ENCODE measurements around the gene CDC42EP5.
"Not testable (repeated sequence)": the region's sequence is repeated elsewhere in the genome, so short reads cannot be mapped to it uniquely, and the experiment has no call there.

The CDC42EP5 gene

DNA sequence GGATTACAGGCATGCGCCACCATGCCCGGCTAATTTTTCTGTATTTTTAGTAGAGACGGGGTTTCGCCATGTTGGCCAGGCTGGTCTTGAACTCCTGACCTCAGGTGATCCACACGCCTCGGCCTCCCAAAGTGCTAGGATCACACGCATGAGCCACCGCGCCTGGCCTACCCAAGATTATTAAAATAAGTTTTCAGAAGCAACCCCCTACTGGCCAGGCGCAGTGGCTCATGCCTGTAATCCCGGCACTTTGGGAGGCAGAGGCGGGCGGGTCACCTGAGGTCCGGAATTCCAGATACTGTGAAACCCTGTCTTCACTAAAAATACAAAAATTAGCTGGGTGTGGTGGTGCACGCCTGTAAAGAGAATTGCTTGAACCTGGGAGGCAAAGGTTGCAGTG, 26.7 kb downstream of the CDC42EP5 start:
- not testable (repeated sequence) for DNase-seq

DNA sequence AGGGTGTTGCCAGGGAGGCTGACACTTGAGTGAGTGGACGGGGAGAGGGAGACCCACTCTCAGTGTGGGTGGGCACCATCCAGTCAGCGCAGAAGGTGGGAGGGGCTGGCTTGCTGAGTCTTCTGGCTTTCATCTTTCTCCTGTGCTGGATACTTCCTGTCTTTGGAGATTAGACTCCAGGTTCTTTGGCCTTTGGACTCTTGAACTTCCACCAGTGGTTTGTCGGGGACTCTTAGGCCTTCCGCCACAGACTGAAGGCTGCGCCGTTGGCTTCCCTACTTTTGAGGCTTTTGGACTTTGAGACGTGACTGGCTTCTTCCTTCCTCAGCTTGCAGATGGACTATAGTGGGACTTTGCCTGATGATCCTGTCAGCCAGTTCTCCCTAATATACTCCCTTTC, 28.4 kb downstream of the CDC42EP5 start:
- no peak for DNase-seq

DNA sequence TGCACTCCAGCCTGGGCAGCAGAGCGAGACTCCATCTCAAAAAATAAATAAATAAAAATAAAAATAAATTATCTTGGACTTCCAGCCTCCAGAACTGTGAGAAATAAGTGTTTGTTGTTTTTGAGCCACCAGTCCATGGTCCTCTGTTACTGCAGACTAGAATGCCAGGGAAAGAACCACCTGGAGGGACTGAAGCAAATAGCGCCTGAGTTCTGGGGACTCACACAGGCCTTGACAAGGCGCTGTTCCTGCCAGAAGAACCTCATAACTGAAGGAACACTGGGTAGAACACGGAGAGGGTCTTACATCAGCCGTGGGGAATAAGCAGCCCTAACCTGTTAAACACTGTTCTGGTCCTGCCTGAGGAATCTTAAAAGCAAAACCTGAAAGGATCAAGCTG, 32.5 kb downstream of the CDC42EP5 start:
- no peak for DNase-seq

DNA sequence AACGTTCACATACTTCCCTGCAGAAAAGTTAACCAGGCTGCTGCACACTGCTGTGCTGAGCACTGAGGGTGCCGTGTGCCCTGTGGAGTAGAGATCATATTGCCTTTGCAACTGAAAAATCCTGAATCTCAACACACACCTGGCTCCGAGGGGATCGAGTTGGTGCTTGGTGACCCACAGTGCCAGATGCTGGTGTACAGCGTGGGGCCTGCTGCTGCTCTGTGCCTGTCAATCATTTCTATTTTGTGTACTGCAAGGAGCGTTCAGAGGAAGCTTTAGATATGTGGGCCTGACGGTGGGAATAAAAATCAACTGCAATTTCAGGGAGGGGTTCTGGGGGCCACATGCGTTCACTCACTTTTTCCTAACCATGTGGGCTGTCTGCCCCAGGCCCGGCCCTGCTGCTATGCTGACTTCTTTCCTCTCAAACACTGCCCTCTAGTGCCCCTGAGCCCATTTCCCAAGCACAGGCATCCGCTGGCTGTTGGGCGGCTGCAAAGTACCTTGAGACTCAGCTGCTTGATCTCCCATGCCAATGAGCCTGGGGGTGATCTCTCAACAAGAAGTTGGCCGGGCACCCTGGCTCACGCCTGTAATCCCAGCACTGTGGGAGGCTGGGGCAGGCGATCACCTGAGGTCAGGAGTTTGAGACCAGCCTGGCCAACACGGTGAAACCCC, 33.8 kb downstream of the CDC42EP5 start:
- peak; percentile 21 for DNase-seq

DNA sequence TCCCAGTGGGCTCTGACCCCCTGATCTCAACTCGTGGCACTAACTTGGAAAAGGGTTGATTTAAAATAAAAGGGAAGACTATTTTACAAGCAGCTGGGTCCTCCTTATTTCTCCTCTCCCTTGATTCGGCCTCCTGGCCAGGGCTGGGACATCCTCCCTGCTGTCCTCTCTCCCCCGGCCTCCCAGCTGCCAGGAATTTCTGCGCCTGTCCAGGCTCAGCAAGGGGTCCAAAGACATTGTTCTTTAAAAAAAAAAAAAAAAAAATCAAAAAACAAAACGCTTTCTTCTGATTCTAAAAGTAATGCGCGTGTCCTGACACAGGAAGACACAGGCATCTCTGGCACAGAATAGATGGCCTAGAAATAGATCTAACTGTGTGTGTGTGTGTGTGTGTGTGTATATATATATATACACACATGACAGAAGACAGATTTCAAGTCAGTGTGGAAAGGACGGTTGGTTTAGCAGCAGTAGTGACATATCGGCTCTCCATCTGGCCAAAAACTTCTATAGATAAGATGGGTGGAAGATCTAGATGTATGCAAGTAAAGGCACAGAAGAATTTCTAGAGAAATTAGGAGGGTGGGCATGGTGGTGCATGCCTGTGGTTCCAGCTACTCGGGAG, 36.4 kb downstream of the CDC42EP5 start:
- no peak for DNase-seq

DNA sequence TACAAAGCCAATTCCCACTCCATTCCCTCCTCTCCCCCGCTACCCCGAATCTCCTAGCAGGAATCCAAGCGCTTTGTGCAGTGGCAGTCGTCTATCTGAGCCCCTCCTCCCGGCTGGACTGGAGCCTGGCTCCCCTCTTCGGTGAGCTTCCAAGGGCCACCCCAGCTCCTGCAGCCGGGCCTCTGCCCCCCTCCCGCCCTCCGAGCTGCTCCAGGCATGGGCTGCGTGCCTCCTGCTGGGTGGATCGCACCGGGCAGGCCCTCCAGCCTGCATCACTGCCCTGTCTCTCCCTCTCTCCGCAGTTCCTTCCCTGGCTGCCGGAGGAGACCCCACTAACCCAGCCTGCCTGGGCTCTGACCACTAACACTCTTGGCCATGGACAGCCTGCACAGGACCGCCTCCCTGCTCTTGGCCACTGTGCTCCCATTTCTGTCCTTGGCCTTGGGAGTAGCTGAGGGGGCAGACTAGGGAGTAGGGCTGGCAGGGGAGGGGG, 37.0 kb downstream of the CDC42EP5 start:
- DNase-seq, result no peak

DNA sequence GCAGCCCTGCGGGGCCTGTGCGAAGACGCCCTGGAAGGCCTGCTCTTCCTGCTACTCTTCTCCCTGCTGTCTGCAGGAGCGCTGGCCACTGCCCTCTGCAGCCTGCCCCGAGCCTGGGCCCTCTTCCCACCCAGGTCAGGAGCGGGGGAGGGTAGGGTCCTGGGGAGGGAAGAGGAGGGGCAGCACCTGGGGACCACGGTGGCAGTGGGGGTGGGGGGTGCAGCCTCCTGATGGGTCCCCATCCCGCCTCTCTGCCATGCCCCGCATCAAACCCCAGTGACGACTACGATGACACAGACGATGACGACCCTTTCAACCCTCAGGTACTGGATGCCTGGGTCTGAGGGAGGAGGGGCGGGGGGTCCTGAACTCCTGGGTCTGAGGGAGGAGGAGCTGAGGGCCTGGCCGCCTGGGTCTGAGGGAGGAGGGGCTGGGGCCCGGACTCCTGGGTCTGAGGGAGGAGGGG, 37.5 kb downstream of the CDC42EP5 start:
- no peak for DNase-seq

DNA sequence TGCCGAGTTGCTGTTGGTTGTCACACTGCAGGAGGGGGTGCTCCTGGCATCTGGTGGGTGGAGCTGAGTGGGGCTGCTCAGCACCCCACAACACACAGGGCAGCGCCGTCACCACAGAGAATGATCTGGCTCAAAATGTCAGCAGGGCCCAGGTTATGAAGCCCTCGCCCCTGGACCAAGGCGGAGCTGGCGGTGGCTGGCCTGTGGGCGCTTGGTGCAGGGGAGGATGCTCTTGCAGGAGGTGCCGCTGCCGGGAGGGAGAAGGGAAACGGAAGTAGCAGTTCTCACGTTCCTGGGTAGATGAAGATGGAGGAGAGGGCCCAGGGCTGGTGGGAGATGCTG, 38.3 kb downstream of the CDC42EP5 start:
- no peak for DNase-seq

DNA sequence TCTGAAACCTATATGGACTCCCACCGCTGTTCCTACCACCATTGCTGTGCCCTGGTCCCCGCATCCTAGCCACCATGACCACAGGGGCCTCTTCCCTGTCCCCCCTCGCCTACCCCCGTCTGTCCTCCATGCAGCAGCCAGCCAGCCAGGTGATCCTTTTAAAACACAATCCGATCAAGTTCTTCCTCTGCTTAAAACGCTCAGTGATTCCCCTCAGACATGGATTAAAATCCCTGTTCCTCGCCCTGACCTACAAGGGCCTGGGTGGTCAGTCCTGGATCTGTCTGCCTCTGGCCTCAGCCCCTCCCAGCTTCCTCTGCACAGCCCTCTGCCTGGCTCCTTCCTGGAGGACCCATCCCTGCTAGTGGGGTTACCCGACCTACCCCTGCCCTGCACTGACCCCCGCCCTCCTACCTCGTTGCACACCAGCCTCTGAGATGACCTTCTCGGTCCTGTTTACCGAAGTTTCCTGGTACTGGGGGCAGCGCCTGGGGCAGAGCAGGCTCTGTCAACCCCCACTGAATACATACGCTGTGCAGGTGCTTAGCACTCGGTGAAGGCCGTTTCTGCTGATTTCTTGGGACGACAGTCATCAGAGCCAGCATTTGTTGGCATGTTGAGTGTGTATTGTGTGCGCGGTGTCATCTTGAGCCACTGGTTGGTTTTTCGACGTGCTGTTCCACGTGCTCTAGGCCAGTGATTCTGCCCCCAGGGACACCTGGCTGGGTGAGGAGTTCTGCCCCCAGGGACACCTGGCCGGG, 38.8 kb downstream of the CDC42EP5 start:
- no peak for DNase-seq

DNA sequence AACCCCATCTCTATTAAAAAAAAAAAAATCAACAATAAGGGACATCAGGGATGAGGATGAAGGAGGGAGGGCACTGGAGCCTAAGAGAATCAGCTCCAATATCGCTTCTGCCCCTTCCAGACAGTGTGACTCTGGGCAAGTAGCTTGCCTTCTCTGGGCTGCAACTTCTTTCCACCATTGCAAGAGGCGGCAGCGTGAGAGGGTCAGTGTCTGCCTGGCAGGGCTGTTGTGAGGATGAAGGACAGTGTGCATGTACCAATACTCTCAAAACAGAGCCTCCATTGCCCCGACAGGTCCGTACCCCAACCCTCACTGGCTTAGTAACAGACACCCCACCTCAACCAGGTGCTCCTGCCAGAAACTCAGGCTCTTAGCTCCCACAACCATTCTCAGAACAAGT, 39.4 kb downstream of the CDC42EP5 start:
- DNase-seq, result no peak

DNA sequence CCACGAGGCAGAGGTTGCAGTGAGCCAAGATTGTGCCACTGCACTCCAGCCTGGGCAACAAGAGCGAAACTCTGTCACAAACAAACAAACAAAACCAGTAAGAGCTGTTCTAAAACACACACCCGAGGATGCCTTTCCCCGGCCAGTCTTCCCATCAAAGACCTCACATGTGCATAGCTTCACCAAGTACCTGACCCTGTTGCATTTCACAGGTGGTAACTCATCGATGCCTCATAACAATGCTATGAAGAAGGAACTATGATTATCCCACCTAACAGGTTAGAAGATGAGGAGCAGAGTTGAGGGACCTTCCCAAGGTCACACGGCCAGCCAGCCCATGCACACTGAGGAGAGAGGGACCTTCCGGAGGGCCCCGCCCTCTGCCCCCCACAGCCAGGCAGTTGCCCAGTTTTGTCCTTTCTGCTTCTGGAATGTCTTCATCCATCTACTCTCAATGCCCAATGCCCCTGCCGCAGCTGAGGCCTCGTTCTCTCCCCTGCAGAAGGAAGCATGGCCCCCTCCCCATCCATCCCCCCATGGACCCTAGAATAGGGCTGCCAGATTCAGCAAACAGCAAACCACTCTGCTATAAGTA, 40.9 kb downstream of the CDC42EP5 start:
- DNase-seq, result no peak

DNA sequence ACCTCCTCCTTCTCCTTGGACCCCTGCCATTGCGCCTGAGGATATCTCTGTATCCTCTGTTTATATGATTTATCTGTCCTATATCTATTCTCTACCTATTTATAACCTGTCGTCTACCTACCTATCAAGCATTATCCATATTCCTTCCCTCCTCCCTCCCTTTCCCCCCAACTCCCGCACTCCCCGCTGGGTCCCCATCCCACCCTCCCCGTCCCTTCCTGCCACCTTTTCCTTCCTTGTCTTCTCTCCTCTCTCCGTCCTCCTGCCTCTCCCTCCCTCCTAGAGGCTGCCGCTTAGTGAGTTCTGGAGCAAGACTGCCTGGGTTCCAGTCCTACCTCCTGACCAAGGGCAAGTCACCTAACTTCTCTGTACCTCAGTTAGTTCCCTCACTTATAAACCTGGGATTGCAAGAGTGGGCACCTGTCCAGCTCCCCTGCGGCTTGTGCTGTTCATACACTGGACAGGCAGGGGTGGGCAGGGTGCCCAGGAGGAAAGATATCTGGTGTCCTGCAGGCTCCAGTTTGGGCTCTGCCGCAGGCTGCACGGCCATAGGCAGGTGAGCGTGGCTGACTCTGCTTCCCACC, 41.7 kb downstream of the CDC42EP5 start:
- no peak for DNase-seq

DNA sequence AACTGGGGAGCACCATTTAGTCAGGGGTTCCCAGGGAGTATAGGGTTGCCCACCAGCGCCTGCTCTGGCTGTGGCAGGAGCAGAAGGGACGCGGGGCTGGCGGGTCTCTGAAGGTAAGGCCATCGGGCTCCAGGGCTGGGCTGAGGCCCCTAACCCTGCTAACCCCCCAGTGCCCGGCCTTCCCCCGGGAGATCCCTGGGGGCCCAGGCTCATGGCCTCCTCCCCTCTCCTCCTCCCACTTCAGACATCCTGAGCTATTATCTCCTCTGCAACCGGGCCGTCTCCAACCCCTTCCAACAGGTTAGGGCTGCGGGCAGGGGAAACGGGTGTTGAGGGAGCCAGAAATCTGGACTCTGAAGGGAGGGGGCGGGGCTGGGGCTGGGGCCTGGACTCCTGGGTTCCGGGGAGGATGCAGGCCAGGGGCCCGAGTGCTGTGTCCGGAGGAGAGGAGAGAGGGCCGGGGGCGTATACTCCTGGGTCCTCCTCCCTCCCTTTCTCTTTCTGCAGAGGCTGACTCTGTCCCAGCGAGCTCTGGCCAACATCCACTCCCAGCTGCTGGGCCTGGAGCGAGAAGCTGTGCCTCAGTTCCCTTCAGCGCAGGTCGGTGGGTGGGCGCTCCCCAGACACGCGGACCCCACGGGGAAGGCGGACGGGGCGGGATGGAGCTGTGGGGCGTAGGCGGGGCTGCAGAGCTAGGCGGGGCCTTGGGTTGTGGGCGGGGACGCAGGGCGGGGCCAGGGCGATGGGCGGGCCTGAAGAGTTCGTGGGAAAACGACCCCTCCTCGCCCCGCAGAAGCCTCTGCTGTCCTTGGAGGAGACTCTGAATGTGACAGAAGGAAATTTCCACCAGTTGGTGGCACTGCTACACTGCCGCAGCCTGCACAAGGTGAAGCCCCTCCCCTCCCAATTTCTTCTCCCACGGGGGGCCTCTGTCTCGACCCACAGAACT, 42.5 kb downstream of the CDC42EP5 start:
- DNase-seq, result peak; percentile 46

DNA sequence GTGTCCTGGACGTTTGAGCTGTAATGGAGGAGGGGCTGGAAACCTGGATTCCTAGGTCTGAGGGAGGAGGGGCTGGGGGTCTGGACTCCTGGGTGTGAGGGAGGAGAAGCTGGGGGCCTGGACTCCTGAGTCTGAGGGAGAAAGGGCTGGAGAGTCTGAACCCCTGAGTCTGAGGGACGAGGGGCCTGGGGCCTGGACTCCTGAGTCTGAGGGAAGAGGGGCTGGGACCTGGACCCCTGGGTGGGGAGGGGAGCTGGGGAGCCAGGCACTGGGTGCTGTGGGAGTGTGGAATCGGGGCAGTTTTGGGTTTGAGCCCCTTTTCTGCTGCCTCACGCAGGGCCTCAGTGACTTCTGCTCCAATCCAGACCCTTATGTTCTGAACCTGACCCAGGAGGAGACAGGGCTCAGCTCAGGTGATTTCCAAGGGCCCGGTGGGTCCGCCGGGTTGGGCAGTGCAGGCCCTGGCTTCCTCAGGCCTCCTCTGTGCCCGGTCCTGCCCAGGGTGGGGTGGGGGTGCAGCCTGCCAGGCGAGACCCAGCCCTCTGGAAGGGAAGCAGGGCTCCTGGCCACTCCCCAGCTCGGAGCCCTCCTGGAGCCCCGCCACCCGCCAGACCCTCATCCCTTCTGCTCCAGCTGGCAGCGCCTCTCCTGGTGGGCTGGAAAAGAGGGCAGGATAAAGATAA, 43.4 kb downstream of the CDC42EP5 start:
- no peak for DNase-seq

DNA sequence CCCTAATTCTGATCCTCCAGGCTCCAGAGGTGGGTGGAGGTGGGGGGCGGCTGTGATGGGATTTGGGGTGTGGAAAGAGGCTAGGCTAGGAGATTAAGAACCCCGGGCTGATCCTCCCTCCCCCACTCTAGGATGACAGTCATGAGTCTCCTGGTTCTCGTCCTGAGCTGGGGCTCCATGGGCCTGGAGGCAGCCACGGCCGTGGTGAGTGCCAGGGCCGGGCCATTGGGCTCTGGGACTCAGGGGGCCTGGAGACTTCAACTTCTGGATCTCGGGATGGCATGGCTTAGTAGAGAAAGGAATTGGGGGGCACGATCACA, 44.0 kb downstream of the CDC42EP5 start:
- DNase-seq, result no peak

DNA sequence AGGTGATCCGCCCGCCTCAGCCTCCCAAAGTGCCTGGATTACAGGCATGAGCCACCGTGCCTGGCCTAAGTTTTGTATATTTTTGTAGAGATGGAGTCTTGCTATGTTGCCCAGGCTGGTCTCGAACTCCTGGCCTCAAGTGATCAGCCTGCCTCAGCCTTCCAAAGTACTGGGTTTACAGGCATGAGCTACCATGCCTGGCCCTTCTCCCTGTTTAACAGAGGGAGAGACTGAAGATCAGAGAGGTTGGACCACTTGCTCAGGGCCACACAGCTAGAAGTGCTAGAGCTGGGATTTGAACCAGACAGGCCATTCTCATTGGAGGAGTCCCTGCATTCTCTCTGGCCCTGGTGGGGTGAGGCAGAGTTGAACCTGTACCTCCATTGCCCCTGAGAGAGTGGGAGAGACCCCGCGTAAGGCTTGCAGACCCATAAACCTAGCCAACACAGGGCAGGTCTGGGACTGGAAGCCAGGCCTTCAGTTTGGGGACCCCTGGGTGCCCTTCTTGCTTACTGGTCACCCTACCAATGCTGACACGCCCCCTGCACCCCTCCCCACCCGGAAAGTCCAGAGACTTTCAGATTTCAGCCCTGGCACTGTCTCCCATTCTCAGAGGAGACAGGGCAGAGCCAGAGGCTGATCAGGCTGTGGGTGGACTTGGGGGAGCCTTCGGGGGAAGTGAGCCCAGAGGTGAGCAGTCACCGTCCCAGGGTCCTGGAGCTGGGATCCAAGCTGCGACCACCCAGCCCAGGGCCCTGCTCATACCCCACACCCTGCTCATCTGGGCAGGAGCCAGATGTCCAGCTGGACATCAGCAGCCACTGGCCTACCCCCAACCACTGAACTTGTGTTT, 44.5 kb downstream of the CDC42EP5 start:
- no peak for DNase-seq

DNA sequence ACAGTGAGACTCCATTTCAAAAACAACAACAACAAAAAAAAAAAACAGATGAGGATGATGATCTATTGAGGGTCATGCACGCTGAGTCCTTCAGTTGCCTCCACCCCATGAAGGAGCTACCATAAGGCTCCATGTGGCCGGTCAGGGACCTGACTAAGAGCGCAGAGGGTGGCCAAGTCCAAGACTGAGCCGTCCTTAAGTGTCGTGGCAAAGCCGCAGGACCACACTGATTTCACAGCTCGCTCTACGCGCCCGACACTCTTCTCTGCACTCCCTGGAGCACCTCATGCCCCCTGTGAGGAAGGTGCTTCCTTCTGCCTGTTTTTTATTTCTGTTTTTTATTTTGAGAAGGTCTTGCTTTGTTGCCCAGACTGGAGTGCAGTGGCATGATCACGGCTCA, 45.5 kb downstream of the CDC42EP5 start:
- no peak for DNase-seq

DNA sequence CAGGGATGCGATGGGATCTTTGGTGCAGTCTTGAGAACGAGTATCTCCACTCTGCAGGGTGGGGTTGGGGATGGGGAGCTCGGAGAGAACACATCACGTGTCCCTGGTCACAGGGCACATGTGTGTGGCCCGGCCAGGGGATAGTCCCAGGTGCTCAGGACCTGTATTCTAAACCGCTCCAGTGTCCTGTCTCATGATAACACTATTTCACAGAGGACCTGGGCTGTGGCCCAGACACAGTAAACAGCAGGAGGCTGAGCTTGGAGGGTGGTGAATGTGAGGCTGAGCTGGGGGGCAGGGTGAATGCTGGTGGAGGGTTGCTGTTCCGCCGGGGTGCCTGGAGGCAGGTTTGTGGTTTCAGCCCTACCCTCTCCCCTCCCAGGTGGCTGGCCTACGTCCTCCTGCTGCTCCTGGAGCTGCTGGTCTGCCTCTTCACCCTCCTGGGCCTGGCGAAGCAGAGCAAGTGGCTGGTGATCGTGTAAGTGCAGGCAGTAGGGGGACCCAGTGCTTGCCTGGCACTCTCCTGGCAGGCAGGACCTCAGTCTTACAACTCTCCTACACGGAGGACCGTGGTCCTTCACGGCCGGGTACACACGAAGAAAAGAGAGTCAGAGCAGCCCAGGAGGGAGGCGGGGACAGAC, 46.7 kb downstream of the CDC42EP5 start:
- no peak for DNase-seq

DNA sequence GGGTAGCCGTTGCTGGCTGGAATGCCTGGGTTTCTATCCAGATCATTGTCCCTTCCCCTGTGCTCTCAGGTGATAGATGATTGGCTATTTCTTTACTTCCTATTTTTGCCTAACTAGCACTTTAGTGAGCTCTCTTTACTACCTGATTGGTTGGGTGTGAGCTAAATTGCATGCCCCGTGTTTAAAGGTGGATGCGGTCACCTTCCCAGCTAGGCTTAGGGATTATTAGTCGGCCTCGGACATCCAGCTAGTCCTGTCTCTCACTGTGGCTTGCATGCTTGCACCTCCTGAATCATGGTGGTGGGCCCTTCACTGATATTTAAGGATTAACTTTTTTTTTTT, 47.7 kb downstream of the CDC42EP5 start:
- no peak for DNase-seq

All from CD4-positive, alpha-beta T cell treated with Interleukin-6 for 4 hours (primary cell).